Measurements from ENCODE around the gene SLIT1.

SLIT1 gene

GRCh38 chr10:96955794-96956193, 230.0 kb downstream of the SLIT1 start:
- TF ChIP-seq ZFX (IDR thresholded peaks at IDR 0.05) (no peak), CTCF (conservative IDR thresholded peaks at IDR 0.05) (no peak)
- H3K27ac ChIP-seq, result no peak overlapping the region

- H3K27ac ChIP-seq, result no peak overlapping the region
- TF ChIP-seq ZFX (IDR thresholded peaks at IDR 0.05) (no peak), CTCF (conservative IDR thresholded peaks at IDR 0.05) (no peak)
These were observed 233.8 kb downstream of the SLIT1 start for GRCh38 chr10:96951954-96952353.

GRCh38 chr10:96949039-96949683, 236.6 kb downstream of the SLIT1 start:
- TF ChIP-seq ZFX (IDR thresholded peaks at IDR 0.05), result no peak
- TF ChIP-seq CTCF (conservative IDR thresholded peaks at IDR 0.05), result no peak
- H3K27ac ChIP-seq, result no peak overlapping the region

Data from C4-2B (cell line).